HEK293 (cell line): Measurements from ENCODE around the gene NDUFS7.

Experiments
- BCL11A ChIP-seq: fragments of 450-650 bp; formaldehyde crosslinking; IDR thresholded peaks from 2 replicates; pipeline ENCODE4 v1.5.1; 2016; ENCODE audit warnings: low read depth, missing biosample characterization, missing genetic modification characterization
- CTCF ChIP-seq: fragments of 450-650 bp; formaldehyde crosslinking; IDR thresholded peaks from 2 replicates; pipeline ENCODE4 v1.5.1; 2016; ENCODE audit warnings: missing biosample characterization, missing genetic modification characterization
- ELK4 ChIP-seq: IDR thresholded peaks from 2 replicates; pipeline ENCODE4 v1.6.1; 2011; ENCODE audit warnings: mild to moderate bottlenecking, low read depth, low read length, borderline replicate concordance
- MEIS1 ChIP-seq: sonication (generic); formaldehyde crosslinking; IDR thresholded peaks from 2 replicates; pipeline ENCODE4 v1.8.1; 2022; ENCODE audit warnings: missing genetic modification reagents, mild to moderate bottlenecking, borderline replicate concordance
- REST ChIP-seq: fragments of 450-650 bp; formaldehyde crosslinking; IDR thresholded peaks from 2 replicates; pipeline ENCODE4 v1.5.1; 2016; ENCODE audit warnings: missing biosample characterization, missing genetic modification characterization
- TCF7L2 ChIP-seq: IDR thresholded peaks from 2 replicates; pipeline ENCODE4 v1.6.1; 2011; ENCODE audit warnings: low read depth, mild to moderate bottlenecking, inconsistent platforms, low read length, moderate library complexity, borderline replicate concordance
- ZBTB10 ChIP-seq: fragments of 450-650 bp; formaldehyde crosslinking; IDR thresholded peaks from 2 replicates; pipeline ENCODE4 v1.5.1; 2016; ENCODE audit warnings: missing biosample characterization, missing genetic modification characterization
- ZNF121 ChIP-seq: fragments of 450-650 bp; formaldehyde crosslinking; IDR thresholded peaks from 2 replicates; pipeline ENCODE4 v1.5.1; 2016; ENCODE audit warnings: missing biosample characterization, missing genetic modification characterization
- ZNF133 ChIP-seq: fragments of 450-650 bp; formaldehyde crosslinking; IDR thresholded peaks from 2 replicates; pipeline ENCODE4 v1.5.1; 2016; ENCODE audit warnings: missing biosample characterization, missing genetic modification characterization
- ZNF513 ChIP-seq: fragments of 450-650 bp; IDR thresholded peaks from 2 replicates; pipeline ENCODE4 v1.5.1; 2018; ENCODE audit warnings: missing biosample characterization, missing genetic modification characterization
- ZNF561 ChIP-seq: fragments of 450-650 bp; IDR thresholded peaks from 2 replicates; pipeline ENCODE4 v1.5.1; 2018; ENCODE audit warnings: missing biosample characterization, missing genetic modification characterization, borderline replicate concordance
- ZNF580 ChIP-seq: fragments of 450-650 bp; formaldehyde crosslinking; IDR thresholded peaks from 2 replicates; pipeline ENCODE4 v1.5.1; 2016; ENCODE audit warnings: missing biosample characterization, missing genetic modification characterization

GRCh38 chr19:1408300-1409203 is 24.8 kb downstream of the NDUFS7 start:
- TF ChIP-seq BCL11A (tag by site-specific recombination) (no peak), ZNF561 (tag by site-specific recombination) (no peak), CTCF (no peak), ELK4 (no peak), ZBTB10 (peak; percentile 90), MEIS1 (no peak), ZNF580 (tag by site-specific recombination) (no peak), REST (no peak), ZNF513 (no peak), ZNF133 (tag by site-specific recombination) (no peak), ZNF121 (tag by site-specific recombination) (no peak), TCF7L2 (no peak)
